GM18867 (cell line): ENCODE data around the gene ARHGAP32.

Experiments
- ATAC-seq: cut with Tn5 transposase; IDR thresholded peaks from one replicate; pipeline ENCODE4 v1.9.1; 2021; ENCODE audit warnings: mild to moderate bottlenecking, moderate library complexity; ENCODE audit not compliant: unreplicated experiment

Gene ARHGAP32

GRCh38 chr11:128962896-128963295, 229.2 kb downstream of the ARHGAP32 start:
- ATAC-seq, result peak; percentile 45

DNA sequence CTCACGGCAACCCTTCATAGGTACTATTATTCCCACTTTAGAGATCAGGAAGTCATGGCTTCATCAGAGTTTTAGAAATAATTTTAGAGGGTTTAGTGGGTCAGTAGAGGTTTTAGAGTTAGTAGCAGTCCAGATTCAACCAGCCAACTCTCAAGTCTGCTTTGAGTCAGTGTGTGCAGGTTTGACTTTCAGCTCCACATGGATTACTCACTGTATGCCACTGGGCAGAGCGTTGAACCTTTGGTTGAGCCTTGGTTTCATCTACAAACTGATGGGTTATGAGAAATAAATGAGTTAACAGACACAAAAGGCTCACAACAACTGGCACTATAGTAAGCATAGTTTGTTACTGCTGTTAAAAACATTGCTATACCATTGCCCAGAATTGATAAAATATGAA, 230.5 kb downstream of the ARHGAP32 start:
- ATAC-seq, result no peak

DNA sequence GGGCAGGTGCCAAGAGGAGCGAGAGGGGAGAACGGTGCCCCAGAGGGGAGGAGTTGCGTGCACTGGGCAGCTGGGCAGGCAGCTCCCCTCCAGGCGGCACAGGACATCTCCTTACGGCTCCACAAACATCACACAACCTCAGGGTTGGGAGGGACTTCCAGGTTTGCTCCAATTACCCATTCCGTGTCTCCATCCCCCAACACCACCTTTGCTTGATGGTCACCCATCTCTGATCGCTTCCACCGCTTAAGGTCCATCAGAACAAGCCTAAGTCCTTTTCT, 235.0 kb downstream of the ARHGAP32 start:
- ATAC-seq, result no peak

DNA sequence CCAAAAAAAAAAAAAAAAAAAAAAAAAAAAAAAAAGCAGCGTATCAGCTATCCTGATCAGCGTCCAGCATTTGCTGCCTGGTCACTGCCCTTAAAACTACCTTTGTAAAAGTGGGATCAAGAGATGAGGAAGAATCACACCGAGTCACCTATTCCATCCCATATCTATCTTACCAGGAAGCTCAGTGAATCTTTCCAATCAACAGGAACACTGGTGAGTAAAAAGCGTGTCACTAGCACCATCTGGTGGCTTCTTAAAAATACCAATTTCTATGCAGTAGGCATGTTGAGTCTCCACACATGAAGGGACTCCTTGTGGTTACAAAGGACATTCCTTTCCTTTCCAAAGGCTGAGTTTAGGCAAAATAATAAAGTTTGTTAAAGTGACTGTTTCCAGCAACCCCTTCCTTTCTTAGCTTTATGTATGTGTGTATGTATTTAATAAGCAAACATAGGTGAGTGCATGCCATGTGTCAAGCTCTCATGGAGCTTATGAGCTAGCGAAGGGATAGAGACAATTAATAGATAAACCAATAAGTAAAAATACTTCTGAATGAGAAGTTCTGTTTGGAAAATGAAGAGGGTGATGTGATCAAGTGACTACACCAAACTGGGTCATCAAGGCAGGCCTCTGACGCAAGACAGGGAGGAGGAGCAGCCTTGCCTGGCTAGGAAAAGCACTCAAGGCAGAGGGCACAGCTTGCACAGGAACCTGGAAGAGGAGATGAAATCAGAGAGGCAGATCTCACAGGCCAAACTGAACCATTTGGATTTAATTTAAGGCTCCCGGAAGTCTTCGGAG, 235.5 kb downstream of the ARHGAP32 start:
- ATAC-seq, result no peak

- ATAC-seq, result no peak
Observed at GRCh38 chr11:128955636-128956035, 236.5 kb downstream of the ARHGAP32 start.

GRCh38 chr11:128953151-128953550, 239.0 kb downstream of the ARHGAP32 start:
- no peak for ATAC-seq

GRCh38 chr11:128949791-128950454, 242.2 kb downstream of the ARHGAP32 start:
- ATAC-seq, result no peak

DNA sequence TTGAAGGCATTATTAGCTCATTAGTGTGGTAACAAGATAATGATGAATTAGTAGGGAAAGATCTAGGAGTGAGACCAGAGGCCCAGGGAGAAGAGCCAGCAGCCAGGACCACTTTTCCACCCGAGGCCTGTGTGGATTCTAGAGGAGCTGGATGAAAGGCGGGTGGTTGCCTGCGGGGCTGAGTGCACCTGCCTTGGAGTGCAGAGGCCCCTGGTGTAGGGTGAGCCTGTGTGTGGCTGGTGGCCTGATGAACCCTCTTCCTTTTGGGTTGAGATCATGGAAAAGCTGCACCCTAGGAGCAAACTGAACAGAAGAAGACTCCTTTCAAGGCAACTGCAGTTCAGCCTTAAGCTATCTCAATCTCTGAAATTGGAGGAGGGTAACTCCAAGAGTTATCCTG, 243.5 kb downstream of the ARHGAP32 start:
- ATAC-seq, result no peak

DNA sequence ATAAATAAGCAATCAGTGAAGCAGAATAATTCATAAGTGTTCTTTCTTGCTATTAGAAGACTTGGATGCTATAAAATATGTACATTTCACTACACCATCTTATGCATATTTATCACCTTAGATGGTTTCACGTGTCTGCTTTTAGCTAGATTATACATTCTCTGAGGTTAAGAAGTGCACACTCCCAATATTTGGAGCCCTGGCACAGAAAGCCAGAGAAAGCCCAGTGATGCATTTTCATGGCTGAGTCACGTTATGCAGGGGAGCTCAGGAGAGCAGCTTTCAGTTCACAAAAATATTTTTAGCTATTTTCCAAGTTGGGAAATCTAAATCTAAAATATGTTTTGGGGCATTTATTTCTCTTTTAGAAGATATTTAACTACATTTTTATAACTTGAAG, 244.4 kb downstream of the ARHGAP32 start:
- no peak for ATAC-seq

DNA sequence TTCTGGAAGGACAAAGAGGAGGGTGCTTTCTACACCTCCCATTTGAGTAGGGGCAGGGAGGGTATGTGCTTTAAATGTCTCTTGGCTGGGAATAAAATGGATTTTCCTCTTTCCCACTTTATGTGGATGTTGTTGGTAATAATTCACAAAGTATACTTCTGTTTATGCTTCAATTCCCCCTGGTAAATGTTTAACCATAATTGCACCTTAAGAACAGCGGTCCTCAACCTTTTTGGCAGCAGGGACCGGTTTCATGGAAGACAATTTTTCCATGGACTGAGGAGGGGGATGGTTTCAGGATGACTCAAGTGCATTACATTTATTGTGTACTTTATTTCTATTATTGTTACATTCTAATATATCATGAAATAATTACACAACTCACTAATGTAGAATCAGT, 245.5 kb downstream of the ARHGAP32 start:
- ATAC-seq, result no peak

DNA sequence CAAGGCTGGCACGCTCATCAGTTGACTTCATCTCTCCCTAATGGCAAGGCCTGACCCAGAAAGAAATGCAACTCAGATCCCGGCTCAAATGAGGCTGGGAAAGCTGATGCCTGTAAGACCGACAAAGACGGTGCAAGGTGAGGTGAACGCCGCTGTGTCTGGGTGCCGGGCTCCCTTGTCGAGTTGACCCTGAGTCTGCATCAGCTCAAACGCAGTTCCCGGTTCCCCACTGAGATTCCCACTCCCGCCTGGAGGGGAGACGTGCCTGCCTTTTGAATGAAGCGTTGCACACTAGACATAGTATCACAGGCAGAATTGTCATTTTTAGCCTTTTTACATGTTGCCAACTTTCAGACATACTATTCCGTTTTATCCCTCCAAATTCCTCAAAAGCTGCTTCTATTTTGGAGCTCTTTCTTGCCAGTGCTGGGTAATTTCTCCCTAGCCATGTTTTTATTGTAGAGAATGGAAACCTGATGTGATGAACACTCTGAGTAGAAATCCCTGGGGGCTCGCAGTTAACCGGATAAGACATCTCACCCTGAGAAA, 248.6 kb downstream of the ARHGAP32 start:
- no peak for ATAC-seq

DNA sequence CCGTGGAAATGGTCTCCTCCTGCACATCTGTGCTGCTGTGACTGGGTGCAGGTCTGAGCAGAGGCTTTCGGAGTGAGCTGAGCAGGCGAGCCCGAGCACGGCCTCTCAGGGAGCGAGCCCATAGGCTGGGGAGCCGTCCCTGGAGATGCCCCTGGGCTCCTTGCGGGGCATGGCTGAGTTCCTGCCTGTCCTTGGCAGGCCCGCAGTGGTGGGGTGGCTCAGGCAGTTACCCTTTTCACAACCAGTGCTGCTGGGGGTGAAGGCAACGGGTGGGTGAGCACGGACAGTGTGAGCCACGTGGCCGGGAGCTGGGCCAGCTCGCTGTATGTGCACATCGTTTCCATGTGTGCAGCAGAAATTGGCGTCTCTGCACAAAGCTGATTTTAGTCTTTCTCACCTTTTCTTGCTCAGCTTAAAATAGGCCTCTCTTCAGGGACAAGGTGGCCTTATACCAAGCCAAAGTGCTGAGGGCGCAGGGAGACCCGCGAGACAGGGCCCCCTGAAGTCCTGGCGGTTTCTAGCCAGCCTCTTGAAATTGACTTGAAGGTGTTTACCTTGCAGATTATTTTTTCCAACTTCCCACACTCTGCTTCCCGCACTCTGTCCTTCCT, 249.2 kb downstream of the ARHGAP32 start, which contains the start of gene TP53AIP1:
TP53AIP1 (minus strand) TSS at position 55 of the 611 bp plus-strand sequence. CDS start 5,053 bp downstream, outside the sequence.
- no peak for ATAC-seq

GRCh38 chr11:128942272-128942612, 249.9 kb downstream of the ARHGAP32 start:
- ATAC-seq, result no peak

DNA sequence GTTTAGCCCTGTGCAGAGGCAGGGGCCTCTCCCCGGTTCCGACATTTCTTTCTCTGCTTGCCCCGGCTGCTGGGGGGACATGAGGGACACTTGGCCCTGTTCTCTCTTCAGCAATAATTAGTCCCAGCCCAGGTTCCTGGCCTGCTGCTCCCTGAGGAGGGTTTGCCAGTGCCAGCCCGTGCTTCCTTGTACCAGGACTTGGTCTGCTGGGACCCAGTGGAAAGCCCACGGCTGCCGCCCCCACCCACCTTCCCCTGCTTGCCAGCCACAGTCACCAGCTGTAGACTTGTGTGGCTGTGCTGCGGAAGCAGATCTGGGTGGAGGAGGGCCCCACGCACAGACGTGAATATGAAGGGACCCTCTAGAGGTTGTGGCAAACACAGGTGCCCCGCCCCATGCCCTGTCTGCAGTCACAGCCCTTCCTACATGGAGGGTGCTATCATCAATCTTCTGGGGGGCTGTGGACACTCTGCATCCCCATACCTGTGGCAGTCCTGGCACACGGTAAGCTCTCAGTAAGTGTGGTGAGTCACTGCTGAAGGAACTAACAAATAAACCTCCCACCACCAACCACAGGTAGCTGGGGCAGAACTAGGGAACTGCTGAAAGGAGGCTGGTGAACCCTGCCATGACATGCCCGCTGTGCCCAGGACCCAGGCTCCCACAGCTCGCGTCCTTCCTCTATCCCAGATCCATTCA, 250.4 kb downstream of the ARHGAP32 start:
- no peak for ATAC-seq

- ATAC-seq, result no peak
Observed at GRCh38 chr11:128941110-128941509, 251.0 kb downstream of the ARHGAP32 start.

DNA sequence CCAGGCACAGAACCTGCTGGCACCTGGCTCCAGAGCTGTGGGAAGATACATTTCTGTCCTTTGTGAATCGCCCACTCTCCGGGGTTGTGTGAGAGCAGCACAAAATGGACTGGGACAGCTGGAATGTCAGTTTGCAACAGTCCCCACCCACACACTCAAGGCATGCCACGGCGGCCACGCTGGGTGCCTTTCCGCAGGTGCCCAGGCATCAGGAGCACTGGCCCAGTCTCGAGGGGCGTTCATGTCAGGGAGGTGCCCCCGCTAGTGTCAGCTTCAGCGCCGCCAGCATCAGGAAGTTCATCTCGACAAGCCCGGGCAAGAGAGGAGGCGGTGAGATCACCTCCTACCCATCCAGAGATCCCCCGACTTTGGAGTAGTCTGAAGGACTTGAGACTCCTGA, 251.5 kb downstream of the ARHGAP32 start:
- ATAC-seq, result no peak

- no peak for ATAC-seq
Observed at GRCh38 chr11:128940156-128940555, 252.0 kb downstream of the ARHGAP32 start.

- no peak for ATAC-seq
Observed at GRCh38 chr11:128939591-128939990, 252.5 kb downstream of the ARHGAP32 start.

- ATAC-seq, result no peak
Observed at GRCh38 chr11:128938156-128938885, 253.8 kb downstream of the ARHGAP32 start.

- no peak for ATAC-seq
Observed at GRCh38 chr11:128937480-128937879, 254.6 kb downstream of the ARHGAP32 start.
